CD4-positive, alpha-beta T cell treated with Interleukin-17A for 1 hour (primary cell): ENCODE results near the gene OR4D2.

Source experiments
- DNase-seq: peaks from one replicate; pipeline ENCODE4 v3.0.0-alpha.2; 2020

Gene OR4D2

GRCh38 chr17:58176200-58176599 lies 9.4 kb downstream of the OR4D2 start:
- no peak for DNase-seq

DNA sequence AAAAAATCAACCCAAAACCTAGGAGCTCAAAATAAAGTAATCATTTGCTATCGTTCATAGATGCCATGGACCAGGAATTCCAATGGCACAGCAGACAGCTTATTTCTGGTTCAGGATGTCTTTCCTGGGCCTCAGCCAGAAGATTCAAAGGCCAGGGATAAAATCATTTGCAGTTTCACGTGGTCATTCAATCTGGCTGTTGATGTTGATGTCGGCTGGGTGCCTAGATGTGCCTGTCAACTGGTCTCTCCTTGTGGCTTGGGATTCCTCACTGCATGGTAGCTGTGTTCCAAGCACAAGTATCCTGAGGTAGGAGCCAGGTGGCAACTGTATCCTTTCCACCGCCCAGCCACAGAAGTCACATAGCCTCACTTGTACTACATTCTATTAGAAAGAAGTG lies 15.0 kb downstream of the OR4D2 start:
- DNase-seq: no peak

- no peak for DNase-seq
Observed at GRCh38 chr17:58183514-58183913, 16.7 kb downstream of the OR4D2 start.

DNA sequence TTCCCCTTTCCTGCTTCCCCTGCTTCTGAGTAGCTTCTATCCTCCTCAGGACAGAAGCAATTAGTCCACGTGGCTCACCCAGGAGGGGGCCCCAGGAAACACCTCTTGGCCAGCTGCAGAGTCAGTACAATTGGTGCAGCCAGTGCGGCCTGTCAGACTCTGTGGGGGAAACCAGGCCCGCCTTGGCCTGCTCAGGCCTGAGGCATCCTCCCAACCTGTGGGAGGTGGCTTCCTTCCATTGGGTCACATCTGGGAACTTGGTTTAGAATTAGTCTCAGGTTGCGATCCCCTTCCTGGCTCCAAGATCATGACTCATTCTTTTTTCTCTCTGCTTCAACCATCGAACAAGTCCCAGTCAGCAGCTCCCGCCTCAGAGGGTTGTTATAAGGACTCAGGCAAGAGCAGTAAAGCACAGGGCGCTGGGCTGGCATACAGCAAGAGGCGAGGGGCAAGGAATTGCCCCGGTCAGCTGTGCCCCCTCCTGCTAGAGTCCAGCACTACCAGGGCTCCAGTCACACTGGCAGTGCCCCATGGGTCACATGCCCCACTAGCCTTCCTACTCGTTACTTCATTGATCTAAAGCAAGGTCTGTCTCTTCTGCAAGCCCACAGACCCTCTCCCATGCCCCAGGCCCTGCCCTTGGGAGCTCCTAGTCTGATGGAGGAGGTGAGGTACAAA lies 17.7 kb downstream of the OR4D2 start:
- DNase-seq: no peak

- DNase-seq: no peak
Observed at GRCh38 chr17:58184986-58185761, 18.4 kb downstream of the OR4D2 start.

- no peak for DNase-seq
Observed at GRCh38 chr17:58186591-58186990, 19.8 kb downstream of the OR4D2 start.

DNA sequence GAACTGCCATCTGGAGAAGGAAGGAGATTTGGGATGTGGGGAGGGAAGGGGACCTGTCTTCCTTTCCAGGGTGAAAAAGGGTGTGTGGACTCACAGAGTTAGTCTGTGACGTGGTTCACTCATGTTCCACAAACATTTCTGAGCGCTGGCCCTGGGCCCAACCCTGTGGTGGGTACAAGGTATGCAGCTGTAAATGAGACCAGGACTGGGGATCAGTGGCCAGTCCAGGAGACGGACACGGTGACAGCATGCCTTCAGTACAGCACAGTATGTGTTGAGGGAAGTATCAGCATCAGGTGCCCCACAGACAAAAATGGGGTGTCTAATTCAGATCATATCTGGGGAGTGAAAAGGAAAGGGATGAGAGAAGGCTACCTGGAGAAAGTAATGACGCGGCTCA lies 20.3 kb downstream of the OR4D2 start:
- DNase-seq: no peak

- DNase-seq: no peak
Observed at GRCh38 chr17:58187675-58188074, 20.9 kb downstream of the OR4D2 start.

GRCh38 chr17:58189436-58190146 lies 22.8 kb downstream of the OR4D2 start:
- no peak for DNase-seq

DNA sequence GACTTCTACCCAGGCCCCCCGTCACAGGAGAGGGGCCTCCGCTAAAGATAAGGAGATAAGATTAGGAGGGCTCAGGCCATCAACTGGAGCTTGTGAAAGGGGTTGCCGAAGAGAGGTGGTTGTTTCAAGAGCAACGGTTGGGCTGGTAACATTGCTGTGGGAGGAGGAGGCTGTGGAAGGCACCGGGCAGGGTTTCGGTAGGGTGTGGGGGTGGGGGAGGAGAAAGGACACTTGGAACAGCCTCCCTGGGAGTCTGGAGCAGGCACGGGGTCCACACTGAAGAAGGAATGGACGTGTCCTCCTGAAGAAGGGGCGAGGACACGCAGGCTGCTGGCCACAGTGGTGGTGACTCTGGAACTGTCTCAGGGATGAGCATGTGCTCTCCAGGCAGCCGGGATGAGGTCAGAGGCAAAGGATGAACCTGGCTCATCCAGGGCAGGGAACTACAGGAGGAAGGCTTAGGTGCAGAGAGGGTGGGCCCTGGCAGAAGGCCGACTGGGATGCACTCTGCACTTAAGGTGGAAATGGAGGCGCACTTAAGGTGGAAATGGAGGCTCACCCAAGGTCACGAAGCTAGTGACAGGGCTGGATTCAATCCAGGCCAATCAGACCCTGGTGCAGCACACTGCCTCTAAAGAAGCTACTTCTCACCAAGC lies 24.6 kb downstream of the OR4D2 start:
- DNase-seq: no peak

GRCh38 chr17:58192612-58193011 lies 25.8 kb downstream of the OR4D2 start, which contains the start of gene EPX:
Gene EPX (plus strand): TSS chr17:58192726. CDS start chr17:58192847, 121 bp downstream.
- no peak for DNase-seq

GRCh38 chr17:58193641-58194255 lies 27.0 kb downstream of the OR4D2 start:
- no peak for DNase-seq

DNA sequence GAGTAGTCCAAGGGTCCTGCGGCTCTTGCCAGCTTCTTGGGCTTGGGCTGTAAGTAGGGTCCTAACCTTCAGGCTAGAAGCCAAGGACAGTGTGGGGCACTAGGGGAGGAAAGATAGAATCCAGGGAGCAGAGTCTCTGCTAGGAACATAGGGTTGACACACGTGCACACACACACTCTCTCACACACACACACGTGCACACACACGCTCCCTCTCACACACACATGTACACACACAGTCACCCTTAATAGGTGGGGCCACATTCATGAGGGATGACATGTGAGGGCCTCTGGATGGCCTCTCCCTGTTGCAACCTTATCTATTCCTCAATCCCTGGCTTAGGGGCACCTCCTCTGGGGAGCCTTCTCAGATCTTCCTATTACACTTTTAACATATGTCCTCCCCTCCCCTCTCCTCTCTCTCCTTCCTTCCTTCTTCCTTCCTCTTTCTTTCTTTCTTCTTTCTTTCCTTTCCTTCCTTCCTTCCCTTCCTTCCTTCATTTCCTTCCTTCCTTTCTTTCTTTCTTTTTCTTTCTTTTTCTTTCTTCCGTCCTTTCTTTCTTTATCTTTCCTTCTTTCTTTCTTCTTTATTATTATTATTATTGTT lies 28.8 kb downstream of the OR4D2 start:
- no peak for DNase-seq

DNA sequence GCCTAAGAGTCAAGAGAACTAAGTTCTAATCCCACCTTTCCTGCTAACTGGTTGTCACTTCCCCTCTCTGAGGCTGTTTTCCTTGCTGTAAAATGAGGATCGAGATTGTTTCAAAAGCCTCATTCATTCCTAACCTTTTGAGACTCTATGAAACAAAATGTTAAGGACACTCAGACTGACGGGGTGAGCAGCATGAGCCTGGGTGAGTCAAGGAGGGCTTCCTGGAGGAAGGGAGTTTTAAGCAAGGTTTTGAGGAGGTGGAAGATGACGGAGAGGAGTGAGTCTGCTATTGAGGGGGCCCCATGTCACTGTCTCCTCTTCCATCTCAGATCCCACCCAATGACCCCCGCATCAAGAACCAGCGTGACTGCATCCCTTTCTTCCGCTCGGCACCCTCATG lies 29.8 kb downstream of the OR4D2 start:
- DNase-seq: no peak

DNA sequence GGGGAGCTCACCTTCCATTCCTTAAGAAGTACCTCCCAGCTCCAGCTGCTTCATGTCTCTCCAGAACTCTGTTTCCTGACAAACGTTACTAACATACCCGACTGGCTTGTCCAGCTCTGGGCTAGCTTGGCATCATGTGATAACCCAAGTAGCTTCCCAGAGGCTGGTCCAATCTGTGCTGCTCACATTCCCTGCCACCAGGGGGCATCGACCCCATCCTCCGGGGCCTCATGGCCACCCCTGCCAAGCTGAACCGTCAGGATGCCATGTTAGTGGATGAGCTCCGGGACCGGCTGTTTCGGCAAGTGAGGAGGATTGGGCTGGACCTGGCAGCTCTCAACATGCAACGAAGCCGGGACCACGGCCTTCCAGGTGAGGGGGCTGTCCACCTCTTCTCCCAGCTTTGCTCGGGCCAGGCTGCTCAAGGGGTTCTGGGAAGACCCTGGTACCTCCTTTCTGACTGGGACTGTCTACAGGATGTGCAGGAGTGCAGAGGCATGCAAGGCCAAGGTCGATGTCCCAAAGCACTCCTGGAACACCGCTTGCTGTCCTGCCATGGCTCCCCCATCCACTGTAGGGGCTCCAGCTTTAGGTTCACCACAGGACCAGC lies 33.3 kb downstream of the OR4D2 start:
- DNase-seq: peak; percentile 57

DNA sequence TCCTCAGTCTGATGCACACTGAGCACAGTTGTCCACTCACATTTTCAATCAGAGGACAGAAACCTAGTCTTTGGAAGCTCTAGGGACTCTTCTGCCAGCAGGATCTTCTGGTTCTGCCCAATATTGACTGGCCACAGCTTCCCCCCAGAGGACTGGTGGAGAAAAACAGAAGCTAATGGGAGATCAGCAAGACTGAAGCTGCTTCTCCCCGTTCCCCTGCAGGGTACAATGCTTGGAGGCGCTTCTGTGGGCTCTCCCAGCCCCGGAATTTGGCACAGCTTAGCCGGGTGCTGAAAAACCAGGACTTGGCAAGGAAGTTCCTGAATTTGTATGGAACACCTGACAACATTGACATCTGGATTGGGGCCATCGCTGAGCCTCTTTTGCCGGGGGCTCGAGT lies 36.1 kb downstream of the OR4D2 start:
- no peak for DNase-seq

DNA sequence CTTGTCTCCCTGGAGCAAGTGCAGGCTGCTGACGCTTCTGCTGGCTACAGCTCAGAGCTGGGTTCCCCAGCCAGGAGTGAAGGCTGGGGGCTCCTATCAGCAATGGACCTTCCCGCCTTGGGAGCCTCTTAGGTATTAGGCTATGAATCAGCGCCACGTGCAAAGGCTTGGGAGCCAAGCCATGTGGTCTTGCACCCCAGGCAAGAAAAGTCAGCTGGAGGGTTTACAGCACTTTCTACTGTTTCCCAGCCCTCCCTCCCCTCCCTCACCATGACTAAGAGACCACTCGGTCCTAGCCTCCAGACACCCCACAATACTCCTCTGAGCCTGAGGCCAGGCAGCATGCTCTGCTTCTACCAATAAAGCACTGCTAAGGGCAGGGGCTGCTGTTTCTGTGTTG lies 38.0 kb downstream of the OR4D2 start:
- no peak for DNase-seq

- no peak for DNase-seq
Observed at GRCh38 chr17:58205936-58206335, 39.2 kb downstream of the OR4D2 start.

DNA sequence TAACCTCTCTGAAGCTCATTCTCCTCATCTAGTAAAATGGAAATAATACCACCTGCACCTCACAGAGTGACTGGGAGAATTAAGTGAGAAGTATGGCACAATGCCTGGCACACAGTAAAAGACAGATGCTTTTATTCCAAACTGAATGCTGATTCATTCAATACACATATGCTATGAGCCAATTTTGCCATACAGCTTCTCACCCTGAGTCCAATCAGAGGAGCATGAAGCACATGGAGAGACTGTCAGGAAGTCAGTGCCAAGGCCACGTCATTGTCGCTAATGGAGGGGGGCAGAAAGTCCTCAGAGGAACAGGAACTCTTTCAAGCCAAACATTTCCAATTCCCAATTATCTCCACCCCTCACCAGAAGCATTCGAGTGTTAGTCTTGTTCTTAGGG lies 40.7 kb downstream of the OR4D2 start:
- DNase-seq: no peak

DNA sequence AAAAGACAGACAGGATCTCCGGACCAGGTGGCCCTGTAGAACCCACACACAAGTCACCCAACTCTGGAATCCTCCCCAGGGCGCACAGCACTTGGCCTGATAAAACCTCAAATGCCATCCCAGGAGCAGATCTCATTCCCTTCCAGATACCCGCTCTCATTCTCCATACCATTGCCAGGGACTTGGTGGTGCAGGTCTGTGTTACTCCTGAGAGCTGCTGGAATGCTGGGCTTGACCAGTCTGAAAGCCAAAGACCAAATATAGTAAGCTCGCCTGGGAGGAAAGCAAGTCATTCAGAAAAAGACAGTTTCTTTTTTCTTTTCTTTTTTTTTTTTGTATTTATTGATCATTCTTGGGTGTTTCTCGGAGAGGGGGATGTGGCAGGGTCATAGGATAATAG lies 41.6 kb downstream of the OR4D2 start:
- DNase-seq: no peak

GRCh38 chr17:58210922-58211321 lies 44.1 kb downstream of the OR4D2 start:
- no peak for DNase-seq

DNA sequence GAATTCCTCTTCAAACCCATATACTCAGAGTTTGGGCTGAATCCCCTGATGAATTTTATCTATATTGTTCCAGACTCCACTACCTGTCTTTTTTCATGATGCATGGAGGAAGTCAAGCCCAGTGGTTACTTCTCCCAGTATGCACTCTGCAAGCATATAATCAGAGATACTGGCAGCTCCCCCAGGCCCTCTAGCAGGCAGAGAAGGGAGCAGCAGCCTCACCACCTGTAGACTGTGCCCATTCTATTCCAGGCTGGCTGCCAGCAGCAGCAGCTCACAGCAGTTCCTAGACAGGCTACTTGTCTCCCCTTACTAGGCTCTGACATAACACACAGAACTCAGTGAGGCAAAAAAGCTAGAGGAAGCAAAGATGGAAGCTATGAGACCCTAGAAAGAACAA lies 48.9 kb downstream of the OR4D2 start:
- no peak for DNase-seq
